ENCODE data around the gene ARHGAP44. TPM values are rescaled to one million over a fixed set of nuclear protein-coding genes. Genes with fewer than 3 reads are reported as not detected.
A peak's percentile ranks its signal among the peaks of the same experiment; 100 is the strongest.

ARHGAP44 gene
- total and polyA plus RNA-seq, 2 of the 13 experiments (the other 11 are each of a cell fraction or from before 2014, with no cell fraction given) = 0.79 to 3.1 TPM

- peak; percentile 94 for TF ChIP-seq ZNF143 (CRISPR knock-in tag; IDR thresholded peaks at IDR 0.05)
- no peak for TF ChIP-seq TBX3 (IDR thresholded peaks at IDR 0.05; ENCODE audit: borderline replicate concordance)
- TF ChIP-seq ATAD3A (CRISPR knock-in tag; IDR thresholded peaks at IDR 0.05) = no peak
- no peak for TF ChIP-seq JUND (CRISPR knock-in tag; IDR thresholded peaks at IDR 0.05)
- TF ChIP-seq FOXP4 (CRISPR knock-in tag; IDR thresholded peaks at IDR 0.05) = no peak
- no peak for TF ChIP-seq MAF1 (CRISPR knock-in tag; IDR thresholded peaks at IDR 0.05; ENCODE audit: borderline replicate concordance)
- no peak; the same call in 1 of the 2 replicates for TF ChIP-seq THAP7 (CRISPR knock-in tag; IDR thresholded peaks at IDR 0.05)
- peak; percentile 89 for TF ChIP-seq HCFC1 (IDR thresholded peaks at IDR 0.05; ENCODE audit: low read depth, low read length)
- TF ChIP-seq MEF2D (CRISPR knock-in tag; IDR thresholded peaks at IDR 0.05) = no peak
- TF ChIP-seq ZNF496 (CRISPR knock-in tag; IDR thresholded peaks at IDR 0.05; ENCODE audit: insufficient replicate concordance) = no peak
- TF ChIP-seq ATF7 (IDR thresholded peaks at IDR 0.05) = no peak
- no peak for TF ChIP-seq ATF7 (CRISPR knock-in tag; IDR thresholded peaks at IDR 0.05)
- TF ChIP-seq HNF4A (CRISPR knock-in tag; IDR thresholded peaks at IDR 0.05) = peak; percentile 37
- no peak for TF ChIP-seq TBL1XR1 (IDR thresholded peaks at IDR 0.05; ENCODE audit: borderline replicate concordance, low read length, partially characterized antibody)
- no peak for TF ChIP-seq ZBTB8A (CRISPR knock-in tag; IDR thresholded peaks at IDR 0.05; ENCODE audit: borderline replicate concordance, low read depth)
- TF ChIP-seq ZNF280D (CRISPR knock-in tag; IDR thresholded peaks at IDR 0.05) = no peak
- TF ChIP-seq AGO1 (IDR thresholded peaks at IDR 0.05; ENCODE audit: low read depth, low read length, poor library complexity, severe bottlenecking) = peak; percentile 33
- TF ChIP-seq ZNF850 (CRISPR knock-in tag; conservative IDR thresholded peaks at IDR 0.05) = no peak
- no peak for TF ChIP-seq ZBTB4 (CRISPR knock-in tag; IDR thresholded peaks at IDR 0.05; ENCODE audit: borderline replicate concordance)
- no peak for TF ChIP-seq NR3C1 (CRISPR knock-in tag; IDR thresholded peaks at IDR 0.05)
- no peak for TF ChIP-seq ZFY (CRISPR knock-in tag; IDR thresholded peaks at IDR 0.05)
- TF ChIP-seq SUZ12 (IDR thresholded peaks at IDR 0.05; ENCODE audit: low read depth, low read length) = peak; percentile 74
- peak; percentile 26; the same call in 1 of the 2 replicates for TF ChIP-seq DRAP1 (CRISPR knock-in tag; IDR thresholded peaks at IDR 0.05)
Observed at GRCh38 chr17:12789075-12789480, 220 bp upstream of the ARHGAP44 start (continued).

All from HepG2 (cell line).